ENCODE measurements around the gene RPS15. TPM values are rescaled to one million over a fixed set of nuclear protein-coding genes. Genes with fewer than 3 reads are reported as not detected.

The RPS15 gene
- total and polyA plus RNA-seq, 2 of the 13 experiments (the other 11 are each of a cell fraction or from before 2014, with no cell fraction given): 695 to 1,411 TPM

- peak; percentile 57; the same call in 1 of the 2 replicates for TF ChIP-seq MAZ (IDR thresholded peaks at IDR 0.05; ENCODE audit: borderline replicate concordance, low read depth, low read length)
- peak; percentile 90 for TF ChIP-seq MAZ (CRISPR knock-in tag; IDR thresholded peaks at IDR 0.05; ENCODE audit: low read depth)
- TF ChIP-seq PATZ1 (CRISPR knock-in tag; IDR thresholded peaks at IDR 0.05): 0 out of 2 replicates have a peak, but pooled peaks have one; percentile 33
- TF ChIP-seq HBP1 (CRISPR knock-in tag; IDR thresholded peaks at IDR 0.05; ENCODE audit: low read depth): peak; percentile 72; the same call in 1 of the 2 replicates
- TF ChIP-seq ZNF549 (CRISPR knock-in tag; IDR thresholded peaks at IDR 0.05): no peak
- no peak for TF ChIP-seq RORA (CRISPR knock-in tag; IDR thresholded peaks at IDR 0.05)
- no peak for TF ChIP-seq CHD4 (IDR thresholded peaks at IDR 0.05; ENCODE audit: borderline replicate concordance, low read length)
- peak; percentile 76 for TF ChIP-seq STAG1 (CRISPR knock-in tag; IDR thresholded peaks at IDR 0.05)
- no peak for TF ChIP-seq ONECUT2 (CRISPR knock-in tag; IDR thresholded peaks at IDR 0.05)
- TF ChIP-seq FOXA3 (CRISPR knock-in tag; IDR thresholded peaks at IDR 0.05): peak; percentile 16; the same call in 1 of the 2 replicates
- 0 out of 2 replicates have a peak, but pooled peaks have one; percentile 17 for TF ChIP-seq HES4 (CRISPR knock-in tag; IDR thresholded peaks at IDR 0.05; ENCODE audit: borderline replicate concordance)
- TF ChIP-seq ZNF263 (CRISPR knock-in tag; IDR thresholded peaks at IDR 0.05): 0 out of 2 replicates have a peak, but pooled peaks have one; percentile 13
- no peak for TF ChIP-seq CBFB (CRISPR knock-in tag; IDR thresholded peaks at IDR 0.05)
- 0 out of 2 replicates have a peak, but pooled peaks have one; percentile 62 for TF ChIP-seq ZNF451 (CRISPR knock-in tag; IDR thresholded peaks at IDR 0.05)
- no peak for TF ChIP-seq CC2D1A (CRISPR knock-in tag; IDR thresholded peaks at IDR 0.05)
- TF ChIP-seq NONO (IDR thresholded peaks at IDR 0.05): no peak
- TF ChIP-seq NONO (CRISPR knock-in tag; conservative IDR thresholded peaks at IDR 0.05): peak; percentile 75
- no peak for TF ChIP-seq MEF2D (CRISPR knock-in tag; IDR thresholded peaks at IDR 0.05)
- 0 out of 2 replicates have a peak, but pooled peaks have one; percentile 30 for TF ChIP-seq MED13 (CRISPR knock-in tag; IDR thresholded peaks at IDR 0.05)
- TF ChIP-seq PRDM4 (CRISPR knock-in tag; IDR thresholded peaks at IDR 0.05; ENCODE audit: borderline replicate concordance): no peak
- TF ChIP-seq ATF3 (CRISPR knock-in tag; IDR thresholded peaks at IDR 0.05): no peak
- 0 out of 2 replicates have a peak, but pooled peaks have one; percentile 43 for TF ChIP-seq ZNF740 (CRISPR knock-in tag; IDR thresholded peaks at IDR 0.05)
- TF ChIP-seq KLF9 (CRISPR knock-in tag; IDR thresholded peaks at IDR 0.05; ENCODE audit: low read depth): 0 out of 2 replicates have a peak, but pooled peaks have one; percentile 50
- no peak for TF ChIP-seq NR3C1 (CRISPR knock-in tag; IDR thresholded peaks at IDR 0.05)
- TF ChIP-seq ZNF777 (CRISPR knock-in tag; IDR thresholded peaks at IDR 0.05): peak; percentile 57; the same call in 1 of the 2 replicates
Observed at GRCh38 chr19:1445185-1445931, 7.2 kb downstream of the RPS15 start (continued).
